PFSK-1 (cell line): ENCODE results near the gene C1orf159.

Experiments used
- FOXP2 ChIP-seq: optimal IDR thresholded peaks from 2 replicates; pipeline ENCODE3; 2011; ENCODE audit warnings: borderline replicate concordance, control low read depth, inconsistent platforms; ENCODE audit not compliant: insufficient read depth; ENCODE audit errors: extremely low read length, extremely low read depth
- POLR2AphosphoS5 ChIP-seq: IDR thresholded peaks from 2 replicates; pipeline ENCODE4 v1.6.1; 2012; ENCODE audit warnings: low read depth, mild to moderate bottlenecking, control low read depth, low read length, moderate library complexity
- REST ChIP-seq, 2 experiments: IDR thresholded peaks; 2 replicates each; pipeline versions ENCODE4 v1.6.1 to v1.8.0; 2011 to 2012; ENCODE audit warnings: low read depth in 2 of 2, low read length in 2 of 2, control low read depth in 1 of 2, inconsistent platforms in 1 of 2, mild to moderate bottlenecking in 1 of 2, moderate library complexity in 1 of 2; ENCODE audit not compliant: insufficient read depth in 1 of 2
- SIN3A ChIP-seq: IDR thresholded peaks from 2 replicates; pipeline ENCODE4 v1.6.1; 2012; ENCODE audit warnings: mild to moderate bottlenecking, low read length, moderate library complexity, borderline replicate concordance; ENCODE audit not compliant: insufficient read depth
- TAF1 ChIP-seq: IDR thresholded peaks from 2 replicates; pipeline ENCODE4 v1.6.1; 2012; ENCODE audit warnings: low read length, control low read depth, borderline replicate concordance; ENCODE audit not compliant: insufficient read depth

Gene C1orf159

DNA sequence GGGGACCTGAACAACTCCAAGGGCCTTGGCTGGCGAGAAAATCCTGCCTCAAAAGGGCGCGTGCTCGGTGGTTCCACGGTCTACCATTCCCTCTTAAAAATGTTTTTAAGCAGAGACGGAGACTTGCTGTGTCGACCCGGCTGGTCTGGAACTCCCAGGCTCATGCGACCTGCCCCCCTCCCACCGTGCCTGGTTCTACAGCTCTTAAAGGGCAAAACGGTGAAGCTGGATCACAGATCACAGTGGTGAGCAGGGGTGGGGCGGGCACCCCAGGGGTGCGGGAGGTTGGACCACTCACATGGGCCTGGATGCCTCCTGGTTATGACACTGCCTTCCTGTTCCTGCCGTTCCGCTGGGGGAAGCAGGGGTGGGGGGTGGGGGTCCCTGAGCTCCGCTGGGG lies 4.2 kb upstream of the C1orf159 start:
- TF ChIP-seq FOXP2 (no peak), REST (IDR thresholded peaks at IDR 0.05; ENCODE audit: insufficient read depth in 1 of 2, low read depth in 2 of 2, low read length in 2 of 2) (no peak), POLR2AphosphoS5 (no peak), TAF1 (no peak), SIN3A (no peak)

- TF ChIP-seq FOXP2 (no peak), SIN3A (no peak), REST (IDR thresholded peaks at IDR 0.05; ENCODE audit: insufficient read depth in 1 of 2, low read depth in 2 of 2, low read length in 2 of 2) (no peak), TAF1 (no peak), POLR2AphosphoS5 (no peak)
Measured at GRCh38 chr1:1119272-1119890, 3.5 kb upstream of the C1orf159 start.

GRCh38 chr1:1118876-1119220 lies 3.0 kb upstream of the C1orf159 start:
- TF ChIP-seq REST (IDR thresholded peaks at IDR 0.05; ENCODE audit: insufficient read depth in 1 of 2, low read depth in 2 of 2, low read length in 2 of 2) (no peak), SIN3A (no peak)

DNA sequence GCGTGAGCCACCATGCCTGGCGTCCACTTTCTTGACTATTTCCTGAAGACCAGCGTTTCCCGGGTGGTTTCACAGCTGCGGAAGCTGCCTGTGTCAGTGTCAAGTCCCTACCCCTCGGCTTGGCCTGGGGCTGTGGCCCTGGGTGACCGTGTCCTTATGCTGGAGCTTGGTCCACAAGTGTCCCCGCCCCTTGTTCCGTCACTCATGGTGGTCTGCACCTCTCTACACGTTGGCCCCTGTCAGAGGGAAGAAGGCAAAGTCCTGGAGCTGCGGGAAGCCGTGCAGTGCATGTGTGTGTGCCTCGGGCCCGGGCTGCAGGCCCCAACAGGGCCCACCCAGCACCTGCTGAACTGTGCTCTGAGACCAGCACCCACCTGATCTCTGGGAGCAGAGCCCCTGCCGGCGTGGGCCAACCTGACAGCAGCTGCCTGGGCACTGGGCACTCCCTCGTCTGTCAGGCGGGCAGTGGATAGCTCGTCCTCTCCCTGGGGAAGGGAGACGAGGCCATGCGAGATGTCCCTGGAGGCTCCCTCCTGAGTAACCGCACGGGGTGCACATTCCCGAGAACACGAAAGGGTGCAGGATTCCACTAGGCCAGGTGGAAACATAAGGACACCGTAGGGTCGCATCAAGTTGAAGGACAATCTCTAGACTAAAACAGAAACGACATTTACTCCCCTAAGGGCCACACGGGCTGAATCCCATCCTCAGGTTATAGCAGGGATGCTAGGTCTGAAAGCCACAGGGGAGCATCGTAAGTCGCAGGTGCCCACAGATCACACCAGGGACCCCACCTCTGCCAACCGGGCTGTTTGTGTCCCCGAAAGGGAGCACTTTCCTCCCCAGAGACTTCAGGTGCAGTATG lies 2.4 kb upstream of the C1orf159 start:
- TF ChIP-seq FOXP2 = no peak
- TF ChIP-seq POLR2AphosphoS5 = no peak
- no peak for TF ChIP-seq TAF1
- no peak for TF ChIP-seq SIN3A
- no peak for TF ChIP-seq REST (IDR thresholded peaks at IDR 0.05; ENCODE audit: insufficient read depth in 1 of 2, low read depth in 2 of 2, low read length in 2 of 2)

GRCh38 chr1:1117469-1117831 lies 1.6 kb upstream of the C1orf159 start:
- no peak for TF ChIP-seq FOXP2
- no peak for TF ChIP-seq POLR2AphosphoS5
